Gastroesophageal sphincter (tissue), 3 donors: ENCODE data around the gene RRP9.

Source experiments
- EP300 ChIP-seq: sonication (generic); formaldehyde crosslinking; IDR thresholded peaks from one replicate; pipeline ENCODE4 v1.6.1; 2017; ENCODE audit warnings: antibody characterized with exemption, mild to moderate bottlenecking
- TF ChIP-seq, protein P1 (sequence below), 4 experiments: fragments of 200-600 bp in 2 of 4; fragments of 450-650 bp in 2 of 4; sonication (generic) in 1 of 4; IDR thresholded peaks; one replicate each; pipeline ENCODE4 v1.5.1; 2017 to 2019; ENCODE audit warnings: antibody characterized with exemption in 4 of 4, mild to moderate bottlenecking in 2 of 4, moderate library complexity in 2 of 4

DNA sequence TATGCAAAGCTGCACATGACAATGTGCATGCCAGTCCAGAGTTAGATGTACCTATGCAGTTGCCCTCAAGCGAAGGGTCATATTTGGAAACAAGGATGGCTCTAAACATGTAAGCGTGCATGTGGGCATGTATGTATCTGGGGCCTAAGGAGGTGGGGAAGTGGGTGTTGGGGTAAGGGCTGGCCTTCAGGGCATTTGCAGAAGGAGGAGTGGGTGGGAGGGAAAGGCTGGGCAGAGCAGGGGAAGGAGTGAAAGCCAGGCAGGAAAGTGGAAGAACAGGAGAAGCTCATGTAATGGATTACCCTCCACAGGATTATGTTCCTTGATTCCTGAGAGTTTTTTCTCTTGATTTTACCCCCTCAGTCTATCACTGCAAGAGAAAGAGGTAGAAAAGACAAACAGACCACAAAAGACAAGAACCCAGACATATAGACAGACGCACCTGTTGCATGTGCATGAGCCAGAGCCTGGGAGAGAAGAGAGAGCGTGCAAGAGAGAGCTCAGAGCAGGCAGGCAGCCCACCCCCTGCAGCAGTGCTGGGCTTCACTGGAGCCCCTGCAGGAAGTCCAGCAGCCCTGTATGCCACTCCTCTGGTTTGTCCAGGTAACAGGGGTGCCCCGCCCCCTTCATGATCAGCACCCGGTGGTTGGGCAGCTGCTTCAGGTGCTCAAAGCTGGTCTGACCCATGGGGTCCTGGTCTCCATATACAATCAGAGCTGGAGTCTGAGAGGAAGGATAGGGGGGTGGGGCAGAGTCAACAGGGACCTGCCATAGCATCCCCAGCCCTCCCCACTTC, 27.4 kb upstream of the RRP9 start:
- TF ChIP-seq, protein P1, sequence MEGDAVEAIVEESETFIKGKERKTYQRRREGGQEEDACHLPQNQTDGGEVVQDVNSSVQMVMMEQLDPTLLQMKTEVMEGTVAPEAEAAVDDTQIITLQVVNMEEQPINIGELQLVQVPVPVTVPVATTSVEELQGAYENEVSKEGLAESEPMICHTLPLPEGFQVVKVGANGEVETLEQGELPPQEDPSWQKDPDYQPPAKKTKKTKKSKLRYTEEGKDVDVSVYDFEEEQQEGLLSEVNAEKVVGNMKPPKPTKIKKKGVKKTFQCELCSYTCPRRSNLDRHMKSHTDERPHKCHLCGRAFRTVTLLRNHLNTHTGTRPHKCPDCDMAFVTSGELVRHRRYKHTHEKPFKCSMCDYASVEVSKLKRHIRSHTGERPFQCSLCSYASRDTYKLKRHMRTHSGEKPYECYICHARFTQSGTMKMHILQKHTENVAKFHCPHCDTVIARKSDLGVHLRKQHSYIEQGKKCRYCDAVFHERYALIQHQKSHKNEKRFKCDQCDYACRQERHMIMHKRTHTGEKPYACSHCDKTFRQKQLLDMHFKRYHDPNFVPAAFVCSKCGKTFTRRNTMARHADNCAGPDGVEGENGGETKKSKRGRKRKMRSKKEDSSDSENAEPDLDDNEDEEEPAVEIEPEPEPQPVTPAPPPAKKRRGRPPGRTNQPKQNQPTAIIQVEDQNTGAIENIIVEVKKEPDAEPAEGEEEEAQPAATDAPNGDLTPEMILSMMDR (IDR thresholded peaks at IDR 0.05) = no peak
- TF ChIP-seq EP300 = no peak
